ENCODE measurements around the gene ATP2A3. TPM values are rescaled to one million over a fixed set of nuclear protein-coding genes. Genes with fewer than 3 reads are reported as not detected.

ATP2A3 gene
- total RNA-seq, 1 experiment from 2014 or later: 3.3 TPM

GRCh38 chr17:3887804-3888203, 76.4 kb downstream of the ATP2A3 start:
- Histone ChIP-seq H3K27me3 (ENCODE audit: low read length) (no peaks in the 10 kb centered on the region), H3K4me3 (ENCODE audit: low read length) (peak overlapping the region; percentile 40; the same call in 1 of the 2 replicates), H2AFZ (ENCODE audit: low read length) (peak overlapping the region; percentile 81; the same call in 1 of the 2 replicates), H3K4me2 (ENCODE audit: low read length) (peak overlapping the region; percentile 69), H3K9ac (ENCODE audit: low read length) (peak overlapping the region; percentile 61), H3K9me2 (replicated peaks; ENCODE audit: low read length) (no peaks in the 10 kb centered on the region), H3K4me1 (ENCODE audit: insufficient read depth, low read length) (peaks cover 47% of the 10 kb centered on the region), H4K20me1 (ENCODE audit: low read length) (no peaks in the 10 kb centered on the region), H3K27ac (ENCODE audit: low read length) (peak overlapping the region; percentile 81), H3F3A (ENCODE audit: low read length, unreplicated experiment) (no peaks in the 10 kb centered on the region), H3K79me2 (ENCODE audit: low read length) (peaks cover 45% of the 10 kb centered on the region), H3K9me3 (ENCODE audit: low read length) (no peaks in the 10 kb centered on the region), H3K36me3 (ENCODE audit: low read depth, low read length) (no peaks in the 10 kb centered on the region; the same call in 1 of the 2 replicates)
- TF ChIP-seq EZH2 (IDR thresholded peaks at IDR 0.05; ENCODE audit: low read length, unreplicated experiment) (no peak), EZH2phosphoT487 (IDR thresholded peaks at IDR 0.05; ENCODE audit: borderline replicate concordance, low read length) (no peak), CTCF (conservative IDR thresholded peaks at IDR 0.05; ENCODE audit: low read depth, low read length) (no peak)
- CTCF ChIA-PET: no interaction called here
- intact Hi-C loops (cut with micrococcal nuclease): no loop called here
- DNase-seq (no peak), ATAC-seq (no peak)
- POLR2A ChIA-PET (ENCODE audit: unreplicated experiment): no interaction called here
- BruUV-seq (replicated peaks): no TSS peak

- DNase-seq (no peak), ATAC-seq (no peak)
- Histone ChIP-seq H3K27ac (ENCODE audit: low read length) (peak overlapping the region; percentile 81; the same call in 1 of the 2 replicates), H3F3A (ENCODE audit: low read length, unreplicated experiment) (no peaks in the 10 kb centered on the region), H3K4me1 (ENCODE audit: insufficient read depth, low read length) (peaks cover 47% of the 10 kb centered on the region), H3K9ac (ENCODE audit: low read length) (no peak overlapping the region), H3K27me3 (ENCODE audit: low read length) (no peaks in the 10 kb centered on the region), H2AFZ (ENCODE audit: low read length) (no peak overlapping the region), H3K4me3 (ENCODE audit: low read length) (no peak overlapping the region), H3K4me2 (ENCODE audit: low read length) (0 out of 2 replicates have a peak overlapping the region, but pooled peaks have one; percentile 69), H3K36me3 (ENCODE audit: low read depth, low read length) (no peaks in the 10 kb centered on the region; the same call in 1 of the 2 replicates), H3K79me2 (ENCODE audit: low read length) (peaks cover 45% of the 10 kb centered on the region), H3K9me3 (ENCODE audit: low read length) (no peaks in the 10 kb centered on the region), H4K20me1 (ENCODE audit: low read length) (no peaks in the 10 kb centered on the region), H3K9me2 (replicated peaks; ENCODE audit: low read length) (no peaks in the 10 kb centered on the region)
- POLR2A ChIA-PET (ENCODE audit: unreplicated experiment): no interaction called here
- CTCF ChIA-PET: no interaction called here
- TF ChIP-seq EZH2 (IDR thresholded peaks at IDR 0.05; ENCODE audit: low read length, unreplicated experiment) (no peak), CTCF (conservative IDR thresholded peaks at IDR 0.05; ENCODE audit: low read depth, low read length) (no peak), EZH2phosphoT487 (IDR thresholded peaks at IDR 0.05; ENCODE audit: borderline replicate concordance, low read length) (no peak)
- intact Hi-C loops (cut with micrococcal nuclease): no loop called here
- BruUV-seq (replicated peaks): no TSS peak
These were observed 76.8 kb downstream of the ATP2A3 start for GRCh38 chr17:3887394-3887793.

- Histone ChIP-seq H2AFZ (ENCODE audit: low read length) (no peak overlapping the region), H3K9ac (ENCODE audit: low read length) (no peak overlapping the region), H3K4me2 (ENCODE audit: low read length) (no peak overlapping the region), H3K79me2 (ENCODE audit: low read length) (peaks cover 45% of the 10 kb centered on the region), H3K36me3 (ENCODE audit: low read depth, low read length) (no peaks in the 10 kb centered on the region; the same call in 1 of the 2 replicates), H3K4me3 (ENCODE audit: low read length) (no peak overlapping the region), H3K27ac (ENCODE audit: low read length) (no peak overlapping the region), H3F3A (ENCODE audit: low read length, unreplicated experiment) (no peaks in the 10 kb centered on the region), H4K20me1 (ENCODE audit: low read length) (no peaks in the 10 kb centered on the region), H3K27me3 (ENCODE audit: low read length) (no peaks in the 10 kb centered on the region), H3K9me2 (replicated peaks; ENCODE audit: low read length) (no peaks in the 10 kb centered on the region), H3K9me3 (ENCODE audit: low read length) (no peaks in the 10 kb centered on the region), H3K4me1 (ENCODE audit: insufficient read depth, low read length) (peaks cover 45% of the 10 kb centered on the region)
- DNase-seq: no peak
- no TSS peak for BruUV-seq (replicated peaks)
- no peak for TF ChIP-seq EZH2 (IDR thresholded peaks at IDR 0.05; ENCODE audit: low read length, unreplicated experiment)
- no peak for TF ChIP-seq CTCF (conservative IDR thresholded peaks at IDR 0.05; ENCODE audit: low read depth, low read length)
- TF ChIP-seq EZH2phosphoT487 (IDR thresholded peaks at IDR 0.05; ENCODE audit: borderline replicate concordance, low read length): no peak
- intact Hi-C loops (cut with micrococcal nuclease): no loop called here
- ATAC-seq: no peak
- CTCF ChIA-PET: no interaction called here
- POLR2A ChIA-PET (ENCODE audit: unreplicated experiment): no interaction called here
These were observed 77.5 kb downstream of the ATP2A3 start for GRCh38 chr17:3886776-3887175.
